GM18498 (cell line): ENCODE results near the gene UROS.
A peak's percentile ranks its signal among the peaks of the same experiment; 100 is the strongest.

Source experiments
- ATAC-seq: cut with Tn5 transposase; IDR thresholded peaks from one replicate; pipeline ENCODE4 v1.9.1; 2021; ENCODE audit warnings: mild to moderate bottlenecking, moderate library complexity; ENCODE audit not compliant: unreplicated experiment

Gene UROS

DNA sequence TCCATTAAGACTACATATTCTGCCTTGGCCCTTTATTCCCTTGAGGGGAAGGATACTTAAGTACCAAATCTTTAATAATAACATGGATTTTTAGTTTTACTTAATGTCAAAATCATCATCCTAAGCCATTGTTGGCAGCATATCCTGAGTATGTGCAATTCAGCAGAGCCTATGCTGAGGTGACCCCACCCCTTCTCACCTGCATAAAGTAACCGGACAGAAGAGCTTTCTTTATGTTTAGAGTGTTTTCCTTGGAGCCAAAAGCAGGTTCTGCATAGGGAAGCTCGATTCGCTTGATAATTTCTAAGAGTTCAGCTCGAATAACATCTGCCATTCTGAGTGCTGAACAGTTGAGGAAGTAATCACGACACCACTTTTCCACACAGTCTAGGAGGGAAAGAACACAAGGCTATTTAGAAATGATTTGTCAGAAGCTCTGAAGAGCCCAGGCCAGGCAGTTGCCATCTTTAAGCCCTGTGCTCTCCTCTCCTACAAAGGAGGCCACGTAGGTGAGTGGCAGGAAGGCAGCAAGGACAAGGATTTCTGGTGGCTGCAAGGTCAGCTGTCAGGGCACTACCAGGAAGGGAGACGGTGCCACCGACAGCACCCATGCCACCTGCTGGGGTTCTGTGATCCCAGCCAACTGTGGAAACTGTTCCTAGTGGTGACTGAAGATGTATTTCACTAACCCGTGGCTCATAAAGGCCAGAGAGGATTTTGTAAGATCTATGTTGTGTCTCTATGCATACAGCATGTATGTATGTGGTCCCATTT, 15.9 kb upstream of the UROS start:
- ATAC-seq = no peak

GRCh38 chr10:125836746-125837145, 13.7 kb upstream of the UROS start:
- no peak for ATAC-seq

DNA sequence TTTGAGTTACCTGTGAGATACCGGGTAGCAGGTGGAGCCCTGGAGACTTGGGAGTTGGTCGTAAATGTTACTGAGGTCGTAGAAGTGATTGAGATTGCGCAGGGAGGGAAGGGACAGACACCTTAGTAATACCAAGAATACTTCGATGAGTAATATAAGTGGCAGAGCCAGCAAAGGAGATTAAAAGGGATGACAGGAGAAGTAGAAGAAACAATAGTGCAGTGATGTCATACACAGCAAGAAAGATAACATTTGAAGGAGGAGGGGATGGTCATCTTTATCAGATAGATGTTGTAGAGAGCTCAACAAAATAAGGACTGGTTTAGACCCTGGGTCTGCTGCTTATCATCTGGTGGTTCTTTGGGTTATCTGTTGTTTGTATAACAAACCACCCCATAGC, 5.3 kb upstream of the UROS start:
- no peak for ATAC-seq

GRCh38 chr10:125827133-125827532, 4.1 kb upstream of the UROS start:
- no peak for ATAC-seq

DNA sequence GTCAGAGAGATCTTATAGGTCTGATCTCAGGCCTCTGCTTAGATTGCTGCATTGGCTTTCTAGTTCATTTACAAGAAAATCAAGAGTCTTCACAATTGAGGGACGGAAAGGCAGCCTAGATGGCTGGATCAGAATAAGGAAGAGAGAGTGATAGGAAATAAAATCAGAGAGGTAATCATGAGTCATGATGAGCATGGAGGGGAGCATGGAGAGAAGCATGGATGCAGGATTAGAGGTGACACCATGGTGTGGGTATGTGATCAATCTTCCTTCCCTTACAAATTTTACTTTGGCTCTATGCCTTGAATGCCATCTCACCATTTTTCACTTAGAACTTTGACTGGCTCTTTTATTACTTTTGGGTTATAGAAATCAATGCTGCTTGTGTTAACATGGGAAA, 1.7 kb upstream of the UROS start:
- no peak for ATAC-seq

- no peak for ATAC-seq
Measured at GRCh38 chr10:125823663-125824251, 699 bp upstream of the UROS start.

- peak; percentile 69 for ATAC-seq
Measured at GRCh38 chr10:125820701-125821100, 2.4 kb downstream of the UROS start.

DNA sequence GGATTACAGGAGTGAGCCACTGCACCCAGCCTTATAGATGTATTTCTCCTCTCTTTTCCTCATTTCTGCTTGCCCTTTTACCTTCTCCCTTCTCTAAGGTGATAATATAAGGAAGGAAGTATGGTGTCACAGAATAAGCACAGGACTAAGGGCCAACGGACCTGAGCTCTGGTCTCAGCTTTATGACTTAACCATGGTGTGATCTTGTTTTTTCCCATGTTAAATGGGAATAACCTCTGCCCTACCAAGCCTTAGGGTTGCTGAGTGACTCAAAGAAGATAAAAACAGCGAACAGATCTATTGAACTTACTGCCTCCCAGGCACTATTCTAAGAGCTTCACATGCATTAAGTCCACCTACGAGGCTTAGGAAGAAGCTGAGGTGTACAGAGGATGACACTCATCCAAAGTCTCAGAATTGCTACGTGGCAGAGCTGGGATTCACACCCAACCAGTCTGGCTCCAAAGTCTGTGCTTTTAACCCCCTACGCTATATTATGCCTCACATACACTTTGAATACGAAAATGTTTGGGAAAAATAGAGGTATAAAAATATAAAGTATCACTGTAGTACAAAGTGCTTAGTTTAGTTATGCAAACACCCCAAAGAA, 5.6 kb downstream of the UROS start:
- ATAC-seq = no peak

GRCh38 chr10:125816548-125816947, 6.5 kb downstream of the UROS start:
- ATAC-seq = no peak

DNA sequence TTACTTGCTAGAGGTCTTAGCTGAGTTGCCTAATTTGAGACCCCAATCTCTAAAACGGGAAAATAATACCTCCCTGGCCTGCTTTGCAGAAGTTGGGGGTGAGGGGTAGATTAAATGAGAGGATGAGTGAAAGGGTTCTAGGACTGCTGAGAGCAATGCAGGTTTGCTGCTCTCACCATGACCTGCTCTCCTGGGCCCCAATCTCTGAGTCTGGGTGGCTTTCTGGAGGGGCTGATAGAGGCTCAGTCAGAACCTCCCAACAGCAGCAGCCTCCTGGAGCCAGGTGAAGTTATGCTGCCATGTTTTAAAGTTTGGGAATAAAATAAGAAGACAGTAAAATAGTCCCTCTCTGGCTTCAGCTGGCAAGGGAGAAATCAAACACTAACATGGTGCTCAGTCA, 7.3 kb downstream of the UROS start:
- ATAC-seq = no peak

DNA sequence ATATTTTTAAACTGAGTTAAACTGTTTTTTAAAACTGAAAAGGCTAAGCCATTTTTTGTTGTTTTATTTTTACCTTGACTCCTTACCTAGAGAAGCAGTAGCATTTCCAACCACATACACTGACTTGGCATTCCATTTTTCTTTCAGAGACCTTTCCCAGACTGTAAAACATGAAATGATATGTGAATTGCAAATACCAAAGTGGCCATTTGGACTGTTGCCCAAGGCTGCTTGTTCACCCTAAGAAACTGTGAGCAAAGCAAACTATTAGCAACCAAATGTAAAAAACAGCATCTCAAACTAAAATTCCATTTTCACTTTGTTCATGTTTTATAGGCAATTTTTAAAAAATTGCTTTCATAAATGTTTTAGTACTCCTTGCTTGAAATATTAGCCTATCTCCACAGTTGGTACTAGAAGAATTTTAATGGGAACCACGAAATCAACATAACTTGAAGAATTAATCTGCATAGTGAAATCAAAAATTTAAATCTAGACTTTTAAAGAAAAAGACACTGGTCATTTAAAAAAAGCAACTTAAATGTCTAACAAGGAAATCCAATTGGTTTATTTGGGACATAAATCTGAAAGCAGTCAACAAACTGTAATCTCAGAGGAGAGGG, 10.8 kb downstream of the UROS start:
- ATAC-seq = no peak

DNA sequence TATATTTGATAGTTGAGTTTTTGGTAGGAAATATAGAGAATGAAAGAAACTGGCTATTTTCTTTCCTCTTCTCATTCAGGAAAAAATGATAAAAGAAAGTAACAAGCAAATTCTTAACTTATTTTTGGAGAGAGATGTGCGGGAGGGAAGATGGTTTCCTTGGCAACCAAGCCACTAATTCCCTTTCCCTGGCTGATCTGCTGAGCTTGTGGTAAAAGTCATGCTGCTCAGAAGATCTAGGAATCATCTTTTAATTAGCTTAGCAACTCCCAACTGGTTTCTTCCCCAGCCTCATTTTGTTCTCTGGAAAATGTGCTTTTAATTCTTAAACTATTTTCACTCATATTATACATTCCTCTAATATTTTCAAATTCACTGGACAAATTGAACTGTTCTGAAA, 11.8 kb downstream of the UROS start:
- no peak for ATAC-seq

- ATAC-seq = no peak
Measured at GRCh38 chr10:125808047-125808446, 15.0 kb downstream of the UROS start.

DNA sequence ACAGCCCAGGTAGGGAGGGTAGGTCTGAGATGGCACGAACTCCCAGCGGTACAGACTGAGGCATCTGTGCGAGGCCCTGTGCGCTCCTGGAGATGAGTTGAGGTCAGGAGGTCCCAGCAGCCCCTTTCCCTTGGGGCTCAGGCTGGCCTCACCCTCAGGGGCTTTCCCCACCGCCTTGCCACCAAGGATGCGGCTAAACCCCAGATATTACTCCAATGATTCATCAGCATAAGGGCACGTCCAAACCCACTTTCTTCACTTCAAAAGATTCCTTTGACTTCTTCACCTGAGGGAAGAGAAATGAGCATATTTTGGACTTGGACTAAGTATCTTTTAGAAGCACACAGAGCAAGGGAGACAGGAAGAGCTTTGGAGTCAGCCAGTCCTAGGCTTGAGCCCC, 20.3 kb downstream of the UROS start:
- no peak for ATAC-seq

DNA sequence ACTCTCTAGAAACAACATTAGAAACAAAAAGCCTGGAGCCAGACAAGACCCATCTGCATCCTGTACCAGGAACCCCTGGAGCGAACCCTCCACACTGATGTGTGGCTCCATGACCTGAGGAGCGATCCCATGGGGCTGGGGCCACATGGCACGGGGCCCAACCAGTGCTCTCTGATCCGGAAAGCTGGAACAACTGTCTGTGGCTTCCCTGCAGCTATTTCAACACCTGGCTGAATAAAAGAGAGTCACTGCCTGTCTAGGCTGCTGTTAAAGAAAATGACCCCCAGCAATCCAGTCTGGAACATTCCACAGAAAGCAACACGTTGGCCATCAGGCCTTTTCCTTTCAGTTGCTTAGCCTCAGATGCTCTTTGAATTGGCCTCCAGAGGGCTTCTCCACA, 20.9 kb downstream of the UROS start:
- no peak for ATAC-seq

- no peak for ATAC-seq
Measured at GRCh38 chr10:125801574-125801973, 21.5 kb downstream of the UROS start.

GRCh38 chr10:125799451-125800182, 23.4 kb downstream of the UROS start:
- ATAC-seq = no peak

- ATAC-seq = no peak
Measured at GRCh38 chr10:125797994-125798662, 24.9 kb downstream of the UROS start.

DNA sequence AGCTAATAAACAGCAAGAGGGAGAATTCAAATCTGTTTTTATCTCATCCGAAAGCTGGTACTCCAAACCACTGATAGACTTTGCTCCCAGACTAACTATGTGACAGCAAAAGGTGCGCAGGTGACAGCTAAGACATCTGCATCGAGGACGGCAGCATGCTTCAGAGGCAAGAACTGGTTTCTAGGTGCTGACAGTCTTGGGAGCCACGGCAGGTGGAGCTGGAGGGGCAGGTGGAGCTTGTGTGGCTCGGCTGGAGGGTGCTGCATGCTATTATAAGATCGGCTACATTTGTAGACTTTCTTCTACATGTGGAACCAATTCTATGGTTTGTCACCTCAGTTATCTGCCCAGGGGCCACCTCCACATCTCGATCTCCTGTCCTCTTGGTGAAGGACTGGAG, 25.6 kb downstream of the UROS start:
- no peak for ATAC-seq

GRCh38 chr10:125795637-125796190, 27.3 kb downstream of the UROS start:
- ATAC-seq = no peak
